Measurements from ENCODE around the gene WDR27. TPM values are rescaled to one million over a fixed set of nuclear protein-coding genes. Genes with fewer than 3 reads are reported as not detected.

Gene WDR27
- total RNA-seq, 5 donors from 2014 or later (not counting 1 experiment from before 2014, with no cell fraction given) = 39.7 to 71.5 (median 52.5) TPM

DNA sequence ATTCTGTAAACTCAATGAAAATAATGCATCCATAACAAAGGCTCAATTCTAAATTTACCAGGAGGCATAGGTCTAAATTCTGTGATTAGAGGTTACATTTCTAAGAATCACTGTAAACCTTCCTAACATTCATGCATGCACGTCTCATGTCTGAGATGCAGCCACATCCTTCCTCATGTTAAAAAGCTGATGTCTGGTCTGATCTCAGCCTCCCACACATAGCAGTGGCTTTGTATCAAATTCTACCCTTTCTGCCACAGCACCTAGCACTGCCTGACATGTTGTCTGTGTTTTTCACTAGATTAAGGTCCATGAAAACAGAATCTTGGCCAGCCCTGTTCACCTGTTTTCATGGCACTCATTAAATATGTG, 171.1 kb downstream of the WDR27 start:
- ATAC-seq (replicated peaks in 1 of 4) = peak; percentile 77 to 93 (median 90)
- CTCF ChIA-PET = no interaction called here
- H3K9me3 Mint-ChIP-seq = peaks cover 8 to 18% (median 12%) of the 10 kb centered on the region in 3 donors
- H3K27me3 ChIP-seq (replicated peaks in 1 of 2; ENCODE audit: control insufficient read depth in 2 of 2, extremely low read depth in 1 of 2, insufficient read depth in 2 of 2, low read length in 1 of 2) = no peaks in the 10 kb centered on the region
- peak in 3 of 35 experiments; percentile 4 to 32 (median 13) for DNase-seq
- peak overlapping the region; percentile 65 to 76 for H3K27ac Mint-ChIP-seq
- peaks cover 11% of the 10 kb centered on the region for H3K36me3 Mint-ChIP-seq
- H3K36me3 ChIP-seq (ENCODE audit: control insufficient read depth in 2 of 2, extremely low read depth in 1 of 2, insufficient read depth in 1 of 2, low read length in 1 of 2) = peaks cover 0 to 4% of the 10 kb centered on the region in 2 donors
- POLR2A ChIA-PET = no interaction called here
- H3K4me1 Mint-ChIP-seq = peaks cover 14 to 18% (median 16%) of the 10 kb centered on the region in 3 donors
- peaks cover 0 to 16% of the 10 kb centered on the region in 2 experiments for H3K4me1 ChIP-seq (ENCODE audit: control insufficient read depth in 1 of 2, extremely low read depth in 1 of 2, insufficient read depth in 2 of 2, low read length in 2 of 2)
- peak overlapping the region in 2 of 3 donors; percentile 11 to 38 for H3K4me3 Mint-ChIP-seq
- no peaks in the 10 kb centered on the region for H3K9me3 ChIP-seq
- H3K4me3 ChIP-seq (ENCODE audit: control insufficient read depth in 1 of 2, extremely low read depth in 1 of 2, low read length in 1 of 2) = no peak overlapping the region
- WGBS (ENCODE audit: insufficient coverage) = 17% methylated on average over 1 of the region's 1 CpG
- H3K27ac ChIP-seq (ENCODE audit: low read length) = no peak overlapping the region
- H3K27me3 Mint-ChIP-seq = no peaks in the 10 kb centered on the region

DNA sequence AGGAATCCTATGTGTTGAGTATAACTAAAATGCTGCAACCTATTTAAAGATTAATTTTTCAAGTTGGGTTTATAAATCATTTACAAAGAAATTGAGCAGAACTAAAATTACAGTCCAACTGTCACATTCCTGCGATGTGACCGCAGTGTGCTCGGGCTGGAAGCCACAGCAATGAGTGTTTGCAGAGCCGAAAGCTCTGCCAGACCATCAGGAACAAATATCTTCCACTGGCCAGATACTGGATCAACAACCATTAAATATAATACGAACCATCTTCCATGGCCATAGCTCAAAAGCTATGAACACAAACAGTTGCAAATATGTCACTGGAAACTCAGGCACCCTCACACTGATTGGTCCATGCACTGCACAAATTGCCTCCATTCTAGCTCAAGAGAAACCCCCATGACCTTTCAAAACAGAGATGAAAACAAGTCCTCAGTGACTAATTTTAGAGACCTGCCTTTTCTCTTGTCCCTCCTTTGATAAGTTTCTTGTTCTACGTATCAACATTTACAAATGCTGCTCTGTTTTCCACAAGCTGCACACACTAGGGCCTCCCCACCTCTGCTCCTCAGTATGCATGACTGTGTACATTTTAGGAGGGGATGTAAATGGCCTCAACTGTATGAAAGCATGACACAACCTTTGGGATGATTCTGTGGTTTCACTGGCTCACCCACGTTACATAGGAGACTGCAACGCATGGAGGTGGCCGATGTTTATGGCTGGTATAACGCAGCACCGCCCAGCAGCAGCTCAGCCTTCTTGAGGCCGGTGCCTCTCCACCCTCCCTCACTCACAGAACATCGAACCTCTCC, 171.7 kb downstream of the WDR27 start:
- no peaks in the 10 kb centered on the region for H3K27me3 Mint-ChIP-seq
- peaks cover 14 to 18% (median 16%) of the 10 kb centered on the region in 3 donors for H3K4me1 Mint-ChIP-seq
- ATAC-seq (replicated peaks in 1 of 4) = peak; percentile 65 to 79 (median 68)
- no peak overlapping the region for H3K4me3 ChIP-seq (ENCODE audit: control insufficient read depth in 1 of 2, extremely low read depth in 1 of 2, low read length in 1 of 2)
- peaks cover 9% of the 10 kb centered on the region for H3K36me3 Mint-ChIP-seq
- peak overlapping the region; percentile 65 to 76 for H3K27ac Mint-ChIP-seq
- peaks cover 0 to 16% of the 10 kb centered on the region in 2 experiments for H3K4me1 ChIP-seq (ENCODE audit: control insufficient read depth in 1 of 2, extremely low read depth in 1 of 2, insufficient read depth in 2 of 2, low read length in 2 of 2)
- H3K9me3 ChIP-seq = no peaks in the 10 kb centered on the region
- DNase-seq = peak in 2 of 35 experiments; percentile 3 to 20
- H3K27ac ChIP-seq (ENCODE audit: low read length) = no peak overlapping the region
- ChIA-PET POLR2A (no interaction called here), CTCF (no interaction called here)
- peaks cover 0 to 4% of the 10 kb centered on the region in 2 donors for H3K36me3 ChIP-seq (ENCODE audit: control insufficient read depth in 2 of 2, extremely low read depth in 1 of 2, insufficient read depth in 1 of 2, low read length in 1 of 2)
- H3K27me3 ChIP-seq (replicated peaks in 1 of 2; ENCODE audit: control insufficient read depth in 2 of 2, extremely low read depth in 1 of 2, insufficient read depth in 2 of 2, low read length in 1 of 2) = no peaks in the 10 kb centered on the region
- peak overlapping the region in 2 of 3 donors; percentile 26 to 38 for H3K4me3 Mint-ChIP-seq
- 63% methylated on average over 9 of the region's 13 CpGs for WGBS (ENCODE audit: insufficient coverage)
- peaks cover 8 to 15% (median 9%) of the 10 kb centered on the region in 3 donors for H3K9me3 Mint-ChIP-seq

DNA sequence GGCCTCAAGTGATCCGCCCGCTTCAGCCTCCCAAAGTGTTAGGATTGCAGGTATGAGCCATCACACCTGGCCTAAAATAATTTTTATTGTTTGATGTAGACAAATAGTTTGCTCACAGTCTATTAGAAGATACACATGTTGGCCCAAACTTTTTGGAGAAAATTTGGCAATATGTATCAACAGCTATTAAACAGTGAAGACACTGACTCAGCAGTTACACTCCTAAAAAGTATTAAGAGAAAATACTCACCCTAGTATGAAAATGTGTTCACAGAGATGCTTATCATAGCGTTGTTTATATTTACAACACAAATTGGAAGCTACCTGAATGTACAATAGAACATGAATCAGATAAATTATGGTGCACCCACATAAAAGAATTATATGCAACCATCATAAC, 173.1 kb downstream of the WDR27 start:
- ChIA-PET POLR2A (no interaction called here), CTCF (no interaction called here)
- Histone ChIP-seq H3K36me3 (ENCODE audit: control insufficient read depth in 2 of 2, extremely low read depth in 1 of 2, insufficient read depth in 1 of 2, low read length in 1 of 2) (peaks cover 0 to 4% of the 10 kb centered on the region in 2 donors), H3K4me1 (ENCODE audit: control insufficient read depth in 1 of 2, extremely low read depth in 1 of 2, insufficient read depth in 2 of 2, low read length in 2 of 2) (peaks cover 0 to 16% of the 10 kb centered on the region in 2 experiments), H3K27ac (ENCODE audit: low read length) (no peak overlapping the region), H3K27me3 (replicated peaks in 1 of 2; ENCODE audit: control insufficient read depth in 2 of 2, extremely low read depth in 1 of 2, insufficient read depth in 2 of 2, low read length in 1 of 2) (no peaks in the 10 kb centered on the region), H3K9me3 (no peaks in the 10 kb centered on the region), H3K4me3 (ENCODE audit: control insufficient read depth in 1 of 2, extremely low read depth in 1 of 2, low read length in 1 of 2) (no peak overlapping the region)
- ATAC-seq (replicated peaks in 1 of 4) (no peak), DNase-seq (no peak)
- Mint-ChIP-seq H3K27ac (no peak overlapping the region), H3K4me3 (no peak overlapping the region), H3K4me1 (peaks cover 14 to 18% (median 16%) of the 10 kb centered on the region in 3 donors), H3K27me3 (no peaks in the 10 kb centered on the region), H3K36me3 (peaks cover 9% of the 10 kb centered on the region), H3K9me3 (peaks cover 4 to 11% (median 8%) of the 10 kb centered on the region in 3 donors)
- no CpG with 5 or more reads among the region's 3 CpGs for WGBS (ENCODE audit: insufficient coverage)

DNA sequence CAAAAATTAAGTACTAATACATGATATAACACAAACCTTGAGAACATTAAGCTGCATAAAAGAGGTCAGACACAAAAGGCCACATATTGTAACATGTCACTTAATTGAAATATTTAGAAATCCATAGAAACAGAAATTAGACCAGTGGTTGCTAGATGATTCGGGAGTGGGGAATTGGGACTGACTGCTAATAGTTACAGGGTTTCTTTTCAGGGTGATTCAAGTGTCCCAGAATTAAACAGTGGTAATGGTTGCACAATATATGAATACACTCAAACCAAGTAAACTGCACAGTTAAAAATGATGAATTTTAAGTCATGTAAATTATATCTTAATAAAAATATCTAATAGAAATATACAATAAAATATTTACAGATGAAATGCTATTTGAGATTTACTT, 174.5 kb downstream of the WDR27 start:
- H3K4me3 ChIP-seq (ENCODE audit: control insufficient read depth in 1 of 2, extremely low read depth in 1 of 2, low read length in 1 of 2) = no peak overlapping the region
- ChIA-PET POLR2A (no interaction called here), CTCF (no interaction called here)
- DNase-seq (no peak), ATAC-seq (replicated peaks in 1 of 4) (no peak)
- H3K27me3 Mint-ChIP-seq = no peaks in the 10 kb centered on the region
- no peaks in the 10 kb centered on the region for H3K36me3 ChIP-seq (ENCODE audit: control insufficient read depth in 2 of 2, extremely low read depth in 1 of 2, insufficient read depth in 1 of 2, low read length in 1 of 2)
- peaks cover 14 to 18% (median 16%) of the 10 kb centered on the region in 3 donors for H3K4me1 Mint-ChIP-seq
- no peaks in the 10 kb centered on the region for H3K27me3 ChIP-seq (replicated peaks in 1 of 2; ENCODE audit: control insufficient read depth in 2 of 2, extremely low read depth in 1 of 2, insufficient read depth in 2 of 2, low read length in 1 of 2)
- WGBS (ENCODE audit: insufficient coverage) = no CpG with 5 or more reads among the region's 1 CpG
- no peak overlapping the region for H3K27ac Mint-ChIP-seq
- peaks cover 0 to 16% of the 10 kb centered on the region in 2 experiments for H3K4me1 ChIP-seq (ENCODE audit: control insufficient read depth in 1 of 2, extremely low read depth in 1 of 2, insufficient read depth in 2 of 2, low read length in 2 of 2)
- no peaks in the 10 kb centered on the region for H3K9me3 ChIP-seq
- no peak overlapping the region for H3K4me3 Mint-ChIP-seq
- peaks cover 0 to 1% (median 0%) of the 10 kb centered on the region in 3 donors for H3K9me3 Mint-ChIP-seq
- H3K36me3 Mint-ChIP-seq = peaks cover 2% of the 10 kb centered on the region
- no peak overlapping the region for H3K27ac ChIP-seq (ENCODE audit: low read length)

DNA sequence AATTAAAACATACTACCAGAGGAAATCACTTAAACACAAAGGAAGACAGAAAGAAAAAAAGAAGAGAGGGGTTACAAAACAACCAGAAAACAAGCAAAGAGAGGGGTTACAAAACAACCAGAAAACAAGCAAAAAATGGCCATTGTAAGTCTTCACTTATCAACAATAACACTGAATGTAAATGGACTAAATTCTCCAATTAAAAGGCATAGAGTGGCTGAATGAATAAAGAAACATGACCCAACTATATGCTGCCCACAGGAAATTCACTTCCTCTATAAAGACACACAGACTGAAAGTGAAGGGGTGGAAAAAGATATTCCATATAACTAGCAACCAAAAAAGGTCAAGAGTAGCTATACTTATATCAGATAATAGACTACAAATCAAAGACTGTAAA, 180.0 kb downstream of the WDR27 start:
- no peak for ATAC-seq (replicated peaks in 1 of 4)
- Histone ChIP-seq H3K9me3 (no peaks in the 10 kb centered on the region), H3K36me3 (ENCODE audit: control insufficient read depth in 2 of 2, extremely low read depth in 1 of 2, insufficient read depth in 1 of 2, low read length in 1 of 2) (no peaks in the 10 kb centered on the region), H3K27ac (ENCODE audit: low read length) (no peak overlapping the region), H3K4me3 (ENCODE audit: control insufficient read depth in 1 of 2, extremely low read depth in 1 of 2, low read length in 1 of 2) (no peak overlapping the region), H3K4me1 (ENCODE audit: control insufficient read depth in 1 of 2, extremely low read depth in 1 of 2, insufficient read depth in 2 of 2, low read length in 2 of 2) (no peaks in the 10 kb centered on the region), H3K27me3 (replicated peaks in 1 of 2; ENCODE audit: control insufficient read depth in 2 of 2, extremely low read depth in 1 of 2, insufficient read depth in 2 of 2, low read length in 1 of 2) (no peaks in the 10 kb centered on the region)
- H3K4me1 Mint-ChIP-seq = no peaks in the 10 kb centered on the region
- H3K4me3 Mint-ChIP-seq = no peak overlapping the region
- no peaks in the 10 kb centered on the region for H3K27me3 Mint-ChIP-seq
- ChIA-PET CTCF (no interaction called here), POLR2A (no interaction called here)
- H3K9me3 Mint-ChIP-seq = peaks cover 7 to 26% (median 16%) of the 10 kb centered on the region in 3 donors
- DNase-seq = no peak
- H3K36me3 Mint-ChIP-seq = peaks cover 21% of the 10 kb centered on the region
- no peak overlapping the region for H3K27ac Mint-ChIP-seq

DNA sequence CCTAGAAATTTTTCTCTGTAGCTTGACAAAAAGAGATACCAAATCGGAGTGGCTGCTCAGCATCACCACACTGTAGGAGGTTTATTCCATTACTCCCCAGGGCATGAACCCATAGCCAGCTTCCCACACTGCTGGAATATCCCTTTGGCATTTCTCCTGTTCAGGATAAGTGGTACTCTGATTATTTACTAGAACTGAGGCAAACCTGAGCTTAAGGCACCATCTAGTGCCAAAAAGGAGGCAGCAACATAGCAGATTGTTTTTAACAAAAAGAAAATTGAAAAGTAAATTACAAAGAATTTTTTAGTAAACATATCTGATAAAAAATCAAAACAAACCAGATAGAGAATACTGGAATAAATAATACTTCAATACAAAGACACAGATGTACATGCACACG, 181.7 kb downstream of the WDR27 start:
- Histone ChIP-seq H3K36me3 (ENCODE audit: control insufficient read depth in 2 of 2, extremely low read depth in 1 of 2, insufficient read depth in 1 of 2, low read length in 1 of 2) (no peaks in the 10 kb centered on the region), H3K27ac (ENCODE audit: low read length) (no peak overlapping the region), H3K4me3 (ENCODE audit: control insufficient read depth in 1 of 2, extremely low read depth in 1 of 2, low read length in 1 of 2) (no peak overlapping the region), H3K9me3 (no peaks in the 10 kb centered on the region), H3K27me3 (replicated peaks in 1 of 2; ENCODE audit: control insufficient read depth in 2 of 2, extremely low read depth in 1 of 2, insufficient read depth in 2 of 2, low read length in 1 of 2) (no peaks in the 10 kb centered on the region), H3K4me1 (ENCODE audit: control insufficient read depth in 1 of 2, extremely low read depth in 1 of 2, insufficient read depth in 2 of 2, low read length in 2 of 2) (no peaks in the 10 kb centered on the region)
- H3K9me3 Mint-ChIP-seq = peaks cover 7 to 26% (median 16%) of the 10 kb centered on the region in 3 donors
- POLR2A ChIA-PET = no interaction called here
- H3K36me3 Mint-ChIP-seq = peaks cover 20% of the 10 kb centered on the region
- DNase-seq (no peak), ATAC-seq (replicated peaks in 1 of 4) (no peak)
- WGBS (ENCODE audit: insufficient coverage) = 67% methylated on average over 1 of the region's 2 CpGs
- H3K27me3 Mint-ChIP-seq = no peaks in the 10 kb centered on the region
- CTCF ChIA-PET = no interaction called here
- H3K27ac Mint-ChIP-seq = no peak overlapping the region
- no peak overlapping the region for H3K4me3 Mint-ChIP-seq
- no peaks in the 10 kb centered on the region for H3K4me1 Mint-ChIP-seq
